Progenitor cell of endocrine pancreas (in vitro differentiated cells): ENCODE data around the gene MED16. TPM values are rescaled to one million over a fixed set of nuclear protein-coding genes. Genes with fewer than 3 reads are reported as not detected.

Experiments used
- DNase-seq: peaks from one replicate; pipeline ENCODE4 v3.0.0; 2021; ENCODE audit warnings: low spot score; ENCODE audit not compliant: unreplicated experiment
- H3K27ac Mint-ChIP-seq: 2 replicates; pipeline ENCODE4 v1.8.0; 2021; ENCODE audit warnings: mild to moderate bottlenecking, moderate library complexity, mixed read lengths
- H3K27me3 Mint-ChIP-seq: 2 replicates; pipeline ENCODE4 v1.8.0; 2021; ENCODE audit warnings: mixed read lengths
- H3K36me3 Mint-ChIP-seq: 2 replicates; pipeline ENCODE4 v1.8.0; 2022; ENCODE audit warnings: mixed read lengths; ENCODE audit not compliant: insufficient read depth
- H3K4me1 Mint-ChIP-seq: 2 replicates; pipeline ENCODE4 v1.8.0; 2021; ENCODE audit warnings: low read depth, mixed read lengths
- H3K4me3 Mint-ChIP-seq: 2 replicates; pipeline ENCODE4 v1.8.0; 2021; ENCODE audit warnings: low read depth, mild to moderate bottlenecking, moderate library complexity, mixed read lengths
- H3K9me3 Mint-ChIP-seq: 2 replicates; pipeline ENCODE4 v1.8.0; 2021; ENCODE audit warnings: low read depth, mixed read lengths
- CTCF ChIP-seq: fragments of 200-600 bp; sonication (generic); IDR thresholded peaks from one replicate; pipeline ENCODE4 v1.5.0; 2021; ENCODE audit warnings: antibody characterized with exemption, mild to moderate bottlenecking; ENCODE audit not compliant: unreplicated experiment
- total RNA-seq: library from RNA; stranded (reverse); gene quantifications from 2 replicates; pipeline ENCODE4 v1.2.1, GENCODE V29; 2021

Gene MED16
- total RNA-seq, 1 donor from 2014 or later = 87.2 TPM

DNA sequence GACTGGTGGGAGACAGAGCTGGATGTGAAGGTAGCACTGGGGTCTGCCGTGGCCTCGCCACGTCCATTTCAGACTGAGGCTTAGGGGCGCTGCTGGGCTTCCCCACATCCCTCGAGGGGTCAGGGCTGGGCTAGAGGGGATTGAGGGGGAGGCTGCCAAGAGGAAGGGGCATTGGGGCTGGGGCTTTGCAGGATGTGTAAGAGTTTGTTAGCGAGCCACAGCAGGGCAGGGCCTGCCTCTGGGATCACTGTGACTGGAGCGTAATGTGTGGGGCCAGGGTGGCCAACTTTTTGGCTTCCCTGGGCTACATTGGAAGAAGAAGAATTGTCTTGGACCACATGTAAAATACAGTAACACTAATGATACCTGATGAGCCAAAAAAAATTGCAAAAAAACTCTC, 46.9 kb upstream of the MED16 start:
- H3K27ac Mint-ChIP-seq = peak overlapping the region; percentile 95
- H3K4me3 Mint-ChIP-seq = no peak overlapping the region
- no peak for TF ChIP-seq CTCF
- DNase-seq = no peak
- H3K36me3 Mint-ChIP-seq = peaks cover 37% of the 10 kb centered on the region
- no peaks in the 10 kb centered on the region for H3K27me3 Mint-ChIP-seq
- peaks cover 11% of the 10 kb centered on the region for H3K4me1 Mint-ChIP-seq
- no peaks in the 10 kb centered on the region for H3K9me3 Mint-ChIP-seq

- Mint-ChIP-seq H3K36me3 (peaks cover 37% of the 10 kb centered on the region), H3K27me3 (no peaks in the 10 kb centered on the region), H3K27ac (peak overlapping the region; percentile 95), H3K4me3 (no peak overlapping the region), H3K4me1 (peaks cover 11% of the 10 kb centered on the region), H3K9me3 (no peaks in the 10 kb centered on the region)
- no peak for DNase-seq
- no peak for TF ChIP-seq CTCF
These were observed 46.5 kb upstream of the MED16 start for GRCh38 chr19:939439-939838.

- peaks cover 11% of the 10 kb centered on the region for H3K4me1 Mint-ChIP-seq
- H3K27ac Mint-ChIP-seq = peak overlapping the region; percentile 54
- TF ChIP-seq CTCF = no peak
- H3K27me3 Mint-ChIP-seq = no peaks in the 10 kb centered on the region
- no peak for DNase-seq
- peaks cover 36% of the 10 kb centered on the region for H3K36me3 Mint-ChIP-seq
- no peak overlapping the region for H3K4me3 Mint-ChIP-seq
- no peaks in the 10 kb centered on the region for H3K9me3 Mint-ChIP-seq
These were observed 45.4 kb upstream of the MED16 start for GRCh38 chr19:938233-938923.

- Mint-ChIP-seq H3K36me3 (peaks cover 29% of the 10 kb centered on the region), H3K4me1 (peaks cover 12% of the 10 kb centered on the region), H3K27me3 (no peaks in the 10 kb centered on the region), H3K9me3 (no peaks in the 10 kb centered on the region), H3K27ac (peak overlapping the region; percentile 69), H3K4me3 (no peak overlapping the region)
- DNase-seq = no peak
- TF ChIP-seq CTCF = no peak
These were observed 44.3 kb upstream of the MED16 start for GRCh38 chr19:937259-937694.

- Mint-ChIP-seq H3K4me1 (peaks cover 10% of the 10 kb centered on the region), H3K4me3 (no peak overlapping the region), H3K27me3 (no peaks in the 10 kb centered on the region), H3K36me3 (peaks cover 26% of the 10 kb centered on the region), H3K27ac (no peak overlapping the region), H3K9me3 (no peaks in the 10 kb centered on the region)
- no peak for DNase-seq
- no peak for TF ChIP-seq CTCF
These were observed 43.2 kb upstream of the MED16 start for GRCh38 chr19:936175-936546.
